ENCODE data around the gene METTL9.

GRCh38 chr16:21602785-21603184, 3.4 kb downstream of the METTL9 start:
- TF ChIP-seq CTCF (IDR thresholded peaks at IDR 0.05 in 2 of 3, conservative IDR thresholded peaks at IDR 0.05 in 1 of 3; ENCODE audit: borderline replicate concordance in 1 of 3, insufficient read depth in 1 of 3, low read depth in 2 of 3, low read length in 2 of 3) (no peak), CEBPB (IDR thresholded peaks at IDR 0.05; ENCODE audit: low read depth) (no peak), RAD21 (IDR thresholded peaks at IDR 0.05; ENCODE audit: low read depth) (no peak), POLR2A (IDR thresholded peaks at IDR 0.05; ENCODE audit: borderline replicate concordance, extremely low read depth, insufficient read depth, insufficient read length) (no peak), SP1 (IDR thresholded peaks at IDR 0.05; ENCODE audit: low read depth) (no peak), EGR1 (IDR thresholded peaks at IDR 0.05; ENCODE audit: low read depth) (no peak), POLR2AphosphoS5 (IDR thresholded peaks at IDR 0.05; ENCODE audit: low read depth, low read length) (no peak), JUND (IDR thresholded peaks at IDR 0.05) (no peak)
- TF ChIP-seq, protein P1, sequence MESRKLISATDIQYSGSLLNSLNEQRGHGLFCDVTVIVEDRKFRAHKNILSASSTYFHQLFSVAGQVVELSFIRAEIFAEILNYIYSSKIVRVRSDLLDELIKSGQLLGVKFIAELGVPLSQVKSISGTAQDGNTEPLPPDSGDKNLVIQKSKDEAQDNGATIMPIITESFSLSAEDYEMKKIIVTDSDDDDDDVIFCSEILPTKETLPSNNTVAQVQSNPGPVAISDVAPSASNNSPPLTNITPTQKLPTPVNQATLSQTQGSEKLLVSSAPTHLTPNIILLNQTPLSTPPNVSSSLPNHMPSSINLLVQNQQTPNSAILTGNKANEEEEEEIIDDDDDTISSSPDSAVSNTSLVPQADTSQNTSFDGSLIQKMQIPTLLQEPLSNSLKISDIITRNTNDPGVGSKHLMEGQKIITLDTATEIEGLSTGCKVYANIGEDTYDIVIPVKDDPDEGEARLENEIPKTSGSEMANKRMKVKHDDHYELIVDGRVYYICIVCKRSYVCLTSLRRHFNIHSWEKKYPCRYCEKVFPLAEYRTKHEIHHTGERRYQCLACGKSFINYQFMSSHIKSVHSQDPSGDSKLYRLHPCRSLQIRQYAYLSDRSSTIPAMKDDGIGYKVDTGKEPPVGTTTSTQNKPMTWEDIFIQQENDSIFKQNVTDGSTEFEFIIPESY (IDR thresholded peaks at IDR 0.05; ENCODE audit: extremely low read depth, insufficient replicate concordance, low read length) = no peak
